HepG2 (cell line): Measurements from ENCODE around the gene BGN. TPM values are rescaled to one million over a fixed set of nuclear protein-coding genes. Genes with fewer than 3 reads are reported as not detected.

Source experiments
- ARHGAP35 ChIP-seq: sonication (generic); formaldehyde crosslinking; IDR thresholded peaks from 2 replicates; pipeline ENCODE4 v1.9.0; 2022; ENCODE audit warnings: mild to moderate bottlenecking, inconsistent platforms, moderate library complexity, missing genetic modification reagents, borderline replicate concordance
- ATF5 ChIP-seq: sonication (generic); formaldehyde crosslinking; IDR thresholded peaks from 2 replicates; pipeline ENCODE4 v1.4.0; 2020; ENCODE audit warnings: mild to moderate bottlenecking, low read depth, missing genetic modification reagents
- CHD4 ChIP-seq: fragments of 200-600 bp; sonication (generic); IDR thresholded peaks from 2 replicates; pipeline ENCODE4 v1.7.0; 2017; ENCODE audit warnings: mild to moderate bottlenecking, low read length, borderline replicate concordance
- DNMT1 ChIP-seq: sonication (generic); formaldehyde crosslinking; IDR thresholded peaks from 2 replicates; pipeline ENCODE4 v1.5.1; 2020; ENCODE audit warnings: mild to moderate bottlenecking, missing genetic modification reagents
- HOXD1 ChIP-seq: sonication (generic); formaldehyde crosslinking; IDR thresholded peaks from 2 replicates; pipeline ENCODE4 v1.5.0; 2020; ENCODE audit warnings: missing genetic modification reagents
- NFIB ChIP-seq: sonication (generic); formaldehyde crosslinking; IDR thresholded peaks from 2 replicates; pipeline ENCODE4 v1.9.0; 2021; ENCODE audit warnings: missing genetic modification reagents, mild to moderate bottlenecking, borderline replicate concordance
- RNF2 ChIP-seq: fragments of 450-650 bp; conservative IDR thresholded peaks from 2 replicates; pipeline ENCODE4 v1.6.1; 2016; ENCODE audit warnings: low read depth
- TOE1 ChIP-seq: sonication (generic); formaldehyde crosslinking; IDR thresholded peaks from 2 replicates; pipeline ENCODE4 v1.4.0; 2020; ENCODE audit warnings: mild to moderate bottlenecking, missing genetic modification reagents
- YEATS4 ChIP-seq: sonication (generic); formaldehyde crosslinking; IDR thresholded peaks from 2 replicates; pipeline ENCODE4 v1.4.0; 2020; ENCODE audit warnings: missing genetic modification reagents, borderline replicate concordance
- ZNF124 ChIP-seq: sonication (generic); formaldehyde crosslinking; IDR thresholded peaks from 2 replicates; pipeline ENCODE4 v1.4.0; 2020; ENCODE audit warnings: missing genetic modification reagents
- ZNF484 ChIP-seq: sonication (generic); formaldehyde crosslinking; IDR thresholded peaks from 2 replicates; pipeline ENCODE4 v1.5.1; 2020; ENCODE audit warnings: mild to moderate bottlenecking, low read depth, missing genetic modification reagents, borderline replicate concordance
- ZNF605 ChIP-seq: sonication (generic); formaldehyde crosslinking; IDR thresholded peaks from 2 replicates; pipeline ENCODE4 v1.8.0; 2022; ENCODE audit warnings: mild to moderate bottlenecking, missing genetic modification reagents
- ZNF75D ChIP-seq: sonication (generic); formaldehyde crosslinking; IDR thresholded peaks from 2 replicates; pipeline ENCODE4 v1.8.1; 2023; ENCODE audit warnings: missing genetic modification reagents, mild to moderate bottlenecking, borderline replicate concordance
- ZNF766 ChIP-seq: sonication (generic); formaldehyde crosslinking; IDR thresholded peaks from 2 replicates; pipeline ENCODE4 v1.5.0; 2020; ENCODE audit warnings: missing genetic modification reagents, borderline replicate concordance
- ZSCAN5A ChIP-seq: sonication (generic); formaldehyde crosslinking; IDR thresholded peaks from 2 replicates; pipeline ENCODE4 v1.8.0; 2022; ENCODE audit warnings: mild to moderate bottlenecking, missing genetic modification reagents, borderline replicate concordance
- polyA plus RNA-seq, 8 experiments: library from polyadenylated mRNA; depleted of rRNA in 3 of 8; stranded (reverse) in 7 of 8; unstranded in 1 of 8; fragments of >200 nt; fragmentation: Illumina TruSeq in 4 of 8; extraction: Trizol in 4 of 8; gene quantifications; 2 replicates each; pipeline versions ENCODE4 v1.2.1 to v1.2.3, GENCODE V29; 2011 to 2016; ENCODE audit warnings: low read depth in 4 of 8, missing spikeins in 1 of 8, mixed read lengths in 1 of 8; ENCODE audit not compliant: insufficient read depth in 1 of 8
- total RNA-seq, 5 experiments: library from RNA; depleted of rRNA; stranded (reverse); fragments of >200 nt; fragmentation: Illumina TruSeq; extraction: Trizol; gene quantifications; 2 replicates each; pipeline ENCODE4 v1.2.3, GENCODE V29; 2016; ENCODE audit warnings: low read depth in 1 of 5
- TF ChIP-seq, protein P1 (sequence below): sonication (generic); formaldehyde crosslinking; IDR thresholded peaks from 2 replicates; pipeline ENCODE4 v1.5.1; 2020; ENCODE audit warnings: missing genetic modification reagents, mild to moderate bottlenecking, borderline replicate concordance
- TF ChIP-seq, protein P2 (sequence below): sonication (generic); formaldehyde crosslinking; conservative IDR thresholded peaks from 2 replicates; pipeline ENCODE4 v1.4.0; 2020; ENCODE audit warnings: missing genetic modification reagents
- TF ChIP-seq, protein P3 (sequence below): IDR thresholded peaks from 2 replicates; pipeline ENCODE4 v1.6.1; 2016; ENCODE audit warnings: missing compliant biosample characterization, missing genetic modification reagents, borderline replicate concordance

The BGN gene
- total and polyA plus RNA-seq, 2 of the 13 experiments (the other 11 are each of a cell fraction or from before 2014, with no cell fraction given) = 0.18 to 0.63 TPM

DNA sequence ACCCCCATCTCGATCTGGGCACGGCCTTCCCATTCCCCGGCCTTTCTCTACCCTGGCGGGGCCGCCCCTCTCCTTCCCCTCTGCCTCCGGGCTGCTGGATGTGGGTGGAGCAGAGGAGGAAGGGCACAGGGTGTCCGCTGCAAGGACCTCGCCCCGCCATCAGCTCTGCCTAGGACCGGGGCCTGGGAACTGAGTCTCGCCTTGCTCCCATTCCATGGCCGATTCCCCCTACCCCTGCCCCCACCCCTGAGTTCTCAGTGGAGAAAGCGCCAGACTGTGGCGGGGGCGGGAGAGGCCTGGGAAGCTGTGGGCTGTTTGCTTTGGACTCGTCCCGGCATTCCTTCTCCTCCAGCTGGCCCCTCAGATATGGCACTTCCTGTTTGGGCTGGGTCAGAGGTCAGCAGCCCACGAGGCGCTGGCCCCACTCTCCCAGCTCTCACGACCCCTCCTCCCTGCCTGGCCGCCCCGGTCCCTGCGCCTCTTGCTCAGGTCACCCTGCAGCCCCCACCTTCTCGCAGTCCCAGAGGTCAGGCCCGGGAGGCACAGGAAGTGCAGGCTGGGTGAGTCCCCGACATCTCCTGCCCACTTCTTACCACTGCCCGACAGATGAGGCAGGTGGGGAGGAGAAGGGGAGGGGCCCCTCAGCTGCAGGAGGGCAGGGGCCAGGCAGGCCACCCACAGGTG is 6.4 kb upstream of the BGN start (continued):
- TF ChIP-seq, protein P1, sequence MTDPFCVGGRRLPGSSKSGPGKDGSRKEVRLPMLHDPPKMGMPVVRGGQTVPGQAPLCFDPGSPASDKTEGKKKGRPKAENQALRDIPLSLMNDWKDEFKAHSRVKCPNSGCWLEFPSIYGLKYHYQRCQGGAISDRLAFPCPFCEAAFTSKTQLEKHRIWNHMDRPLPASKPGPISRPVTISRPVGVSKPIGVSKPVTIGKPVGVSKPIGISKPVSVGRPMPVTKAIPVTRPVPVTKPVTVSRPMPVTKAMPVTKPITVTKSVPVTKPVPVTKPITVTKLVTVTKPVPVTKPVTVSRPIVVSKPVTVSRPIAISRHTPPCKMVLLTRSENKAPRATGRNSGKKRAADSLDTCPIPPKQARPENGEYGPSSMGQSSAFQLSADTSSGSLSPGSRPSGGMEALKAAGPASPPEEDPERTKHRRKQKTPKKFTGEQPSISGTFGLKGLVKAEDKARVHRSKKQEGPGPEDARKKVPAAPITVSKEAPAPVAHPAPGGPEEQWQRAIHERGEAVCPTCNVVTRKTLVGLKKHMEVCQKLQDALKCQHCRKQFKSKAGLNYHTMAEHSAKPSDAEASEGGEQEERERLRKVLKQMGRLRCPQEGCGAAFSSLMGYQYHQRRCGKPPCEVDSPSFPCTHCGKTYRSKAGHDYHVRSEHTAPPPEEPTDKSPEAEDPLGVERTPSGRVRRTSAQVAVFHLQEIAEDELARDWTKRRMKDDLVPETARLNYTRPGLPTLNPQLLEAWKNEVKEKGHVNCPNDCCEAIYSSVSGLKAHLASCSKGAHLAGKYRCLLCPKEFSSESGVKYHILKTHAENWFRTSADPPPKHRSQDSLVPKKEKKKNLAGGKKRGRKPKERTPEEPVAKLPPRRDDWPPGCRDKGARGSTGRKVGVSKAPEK (CRISPR knock-in tag) = no peak
- TF ChIP-seq ZNF75D (CRISPR knock-in tag) (no peak), ZNF124 (no peak), RNF2 (no peak), ZSCAN5A (no peak), CHD4 (no peak), ARHGAP35 (CRISPR knock-in tag) (no peak), TOE1 (no peak), HOXD1 (no peak), ZNF484 (CRISPR knock-in tag) (no peak), ZNF605 (CRISPR knock-in tag) (0 out of 2 replicates have a peak, but pooled peaks have one; percentile 20), DNMT1 (CRISPR knock-in tag) (no peak), YEATS4 (CRISPR knock-in tag) (no peak), ZNF766 (CRISPR knock-in tag) (no peak), NFIB (no peak), ATF5 (CRISPR knock-in tag) (no peak)
- TF ChIP-seq, protein P2, sequence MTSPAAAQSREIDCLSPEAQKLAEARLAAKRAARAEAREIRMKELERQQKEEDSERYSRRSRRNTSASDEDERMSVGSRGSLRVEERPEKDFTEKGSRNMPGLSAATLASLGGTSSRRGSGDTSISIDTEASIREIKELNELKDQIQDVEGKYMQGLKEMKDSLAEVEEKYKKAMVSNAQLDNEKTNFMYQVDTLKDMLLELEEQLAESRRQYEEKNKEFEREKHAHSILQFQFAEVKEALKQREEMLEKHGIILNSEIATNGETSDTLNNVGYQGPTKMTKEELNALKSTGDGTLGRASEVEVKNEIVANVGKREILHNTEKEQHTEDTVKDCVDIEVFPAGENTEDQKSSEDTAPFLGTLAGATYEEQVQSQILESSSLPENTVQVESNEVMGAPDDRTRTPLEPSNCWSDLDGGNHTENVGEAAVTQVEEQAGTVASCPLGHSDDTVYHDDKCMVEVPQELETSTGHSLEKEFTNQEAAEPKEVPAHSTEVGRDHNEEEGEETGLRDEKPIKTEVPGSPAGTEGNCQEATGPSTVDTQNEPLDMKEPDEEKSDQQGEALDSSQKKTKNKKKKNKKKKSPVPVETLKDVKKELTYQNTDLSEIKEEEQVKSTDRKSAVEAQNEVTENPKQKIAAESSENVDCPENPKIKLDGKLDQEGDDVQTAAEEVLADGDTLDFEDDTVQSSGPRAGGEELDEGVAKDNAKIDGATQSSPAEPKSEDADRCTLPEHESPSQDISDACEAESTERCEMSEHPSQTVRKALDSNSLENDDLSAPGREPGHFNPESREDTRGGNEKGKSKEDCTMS = no peak
- TF ChIP-seq, protein P3, sequence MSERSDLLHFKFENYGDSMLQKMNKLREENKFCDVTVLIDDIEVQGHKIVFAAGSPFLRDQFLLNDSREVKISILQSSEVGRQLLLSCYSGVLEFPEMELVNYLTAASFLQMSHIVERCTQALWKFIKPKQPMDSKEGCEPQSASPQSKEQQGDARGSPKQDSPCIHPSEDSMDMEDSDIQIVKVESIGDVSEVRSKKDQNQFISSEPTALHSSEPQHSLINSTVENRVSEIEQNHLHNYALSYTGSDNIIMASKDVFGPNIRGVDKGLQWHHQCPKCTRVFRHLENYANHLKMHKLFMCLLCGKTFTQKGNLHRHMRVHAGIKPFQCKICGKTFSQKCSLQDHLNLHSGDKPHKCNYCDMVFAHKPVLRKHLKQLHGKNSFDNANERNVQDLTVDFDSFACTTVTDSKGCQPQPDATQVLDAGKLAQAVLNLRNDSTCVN (CRISPR knock-in tag) = no peak
